Testis (tissue), 2 donors: ENCODE measurements around the gene OR6Y1.

ENCODE experiments used
- POLR2A ChIP-seq: fragments of 450-650 bp; IDR thresholded peaks from one replicate; pipeline ENCODE4 v1.6.1; 2017; ENCODE audit warnings: antibody characterized with exemption, mild to moderate bottlenecking, moderate library complexity
- TF ChIP-seq, protein P1 (sequence below), 3 experiments: fragments of 450-650 bp in 2 of 3; fragments of 200-600 bp in 1 of 3; sonication (generic) in 1 of 3; IDR thresholded peaks; one replicate each; pipeline ENCODE4 v1.5.1; 2016 to 2019; ENCODE audit warnings: antibody characterized with exemption in 3 of 3, mild to moderate bottlenecking in 2 of 3, moderate library complexity in 1 of 3

DNA sequence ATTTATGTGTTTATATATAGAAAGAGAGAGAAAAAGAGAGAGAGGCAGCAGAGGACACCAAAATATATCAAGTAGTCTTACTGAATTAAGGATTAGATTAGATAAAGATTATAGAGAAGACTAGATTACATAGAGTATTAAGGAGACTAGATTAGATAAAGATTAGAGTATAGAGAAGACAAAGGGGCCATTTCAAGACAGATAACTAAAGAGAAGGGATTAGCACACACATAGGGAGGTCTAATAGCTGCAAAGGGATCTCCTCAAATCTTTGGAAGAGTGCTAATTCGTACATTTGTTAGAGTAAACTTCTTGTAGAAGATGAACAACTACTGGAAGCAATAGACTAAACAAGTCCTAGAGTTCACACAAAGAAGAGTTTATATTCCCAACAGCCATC lies 34.2 kb downstream of the OR6Y1 start:
- TF ChIP-seq, protein P1, sequence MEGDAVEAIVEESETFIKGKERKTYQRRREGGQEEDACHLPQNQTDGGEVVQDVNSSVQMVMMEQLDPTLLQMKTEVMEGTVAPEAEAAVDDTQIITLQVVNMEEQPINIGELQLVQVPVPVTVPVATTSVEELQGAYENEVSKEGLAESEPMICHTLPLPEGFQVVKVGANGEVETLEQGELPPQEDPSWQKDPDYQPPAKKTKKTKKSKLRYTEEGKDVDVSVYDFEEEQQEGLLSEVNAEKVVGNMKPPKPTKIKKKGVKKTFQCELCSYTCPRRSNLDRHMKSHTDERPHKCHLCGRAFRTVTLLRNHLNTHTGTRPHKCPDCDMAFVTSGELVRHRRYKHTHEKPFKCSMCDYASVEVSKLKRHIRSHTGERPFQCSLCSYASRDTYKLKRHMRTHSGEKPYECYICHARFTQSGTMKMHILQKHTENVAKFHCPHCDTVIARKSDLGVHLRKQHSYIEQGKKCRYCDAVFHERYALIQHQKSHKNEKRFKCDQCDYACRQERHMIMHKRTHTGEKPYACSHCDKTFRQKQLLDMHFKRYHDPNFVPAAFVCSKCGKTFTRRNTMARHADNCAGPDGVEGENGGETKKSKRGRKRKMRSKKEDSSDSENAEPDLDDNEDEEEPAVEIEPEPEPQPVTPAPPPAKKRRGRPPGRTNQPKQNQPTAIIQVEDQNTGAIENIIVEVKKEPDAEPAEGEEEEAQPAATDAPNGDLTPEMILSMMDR (IDR thresholded peaks at IDR 0.05): no peak
- TF ChIP-seq POLR2A: no peak
